ENCODE measurements around the gene PDE4B. TPM values are rescaled to one million over a fixed set of nuclear protein-coding genes. Genes with fewer than 3 reads are reported as not detected.

Gene PDE4B
- total and polyA plus RNA-seq, 2 of the 13 experiments (the other 11 are each of a cell fraction or from before 2014, with no cell fraction given) = not detected

GRCh38 chr1:66246351-66247269, 453.9 kb downstream of the PDE4B start (continued):
- TF ChIP-seq ZHX1 (CRISPR knock-in tag; IDR thresholded peaks at IDR 0.05; ENCODE audit: low read depth) = no peak
- no peak for TF ChIP-seq ZBTB8A (CRISPR knock-in tag; IDR thresholded peaks at IDR 0.05; ENCODE audit: borderline replicate concordance, low read depth)
- TF ChIP-seq BRF2 (CRISPR knock-in tag; IDR thresholded peaks at IDR 0.05) = no peak
- no peak for TF ChIP-seq SRSF1 (optimal IDR thresholded peaks at IDR 0.05; ENCODE audit: low read depth, low read length)
- TF ChIP-seq SMAD1 (CRISPR knock-in tag; IDR thresholded peaks at IDR 0.05; ENCODE audit: borderline replicate concordance, low read depth) = no peak
- TF ChIP-seq DR1 (CRISPR knock-in tag; IDR thresholded peaks at IDR 0.05) = no peak
- TF ChIP-seq ZNF768 (CRISPR knock-in tag; IDR thresholded peaks at IDR 0.05) = no peak
- TF ChIP-seq MAFF (IDR thresholded peaks at IDR 0.05; ENCODE audit: low read depth, low read length) = no peak
- TF ChIP-seq SIX1 (CRISPR knock-in tag; IDR thresholded peaks at IDR 0.05; ENCODE audit: borderline replicate concordance) = no peak
- no peak for TF ChIP-seq ZNF674 (CRISPR knock-in tag; IDR thresholded peaks at IDR 0.05; ENCODE audit: low read depth)
- TF ChIP-seq MIXL1 (CRISPR knock-in tag; IDR thresholded peaks at IDR 0.05) = no peak
- no peak for TF ChIP-seq ZEB1 (IDR thresholded peaks at IDR 0.05; ENCODE audit: insufficient replicate concordance, low read depth)
- TF ChIP-seq HMGA1 (CRISPR knock-in tag; conservative IDR thresholded peaks at IDR 0.05) = no peak

Measured in HepG2 (cell line).